Fibroblast of skin of right quadriceps (primary cell): ENCODE data around the gene LBR.
"Not testable (repeated sequence)": the region's sequence is repeated elsewhere in the genome, so short reads cannot be mapped to it uniquely, and the experiment has no call there.

Source experiments
- DNase-seq: peaks from one replicate; pipeline ENCODE4 v3.0.0-alpha.2; 2013

LBR gene

GRCh38 chr1:225418059-225418458 is 9.8 kb downstream of the LBR start:
- DNase-seq = no peak

- DNase-seq = no peak
These were observed 11.7 kb downstream of the LBR start for GRCh38 chr1:225415967-225416745.

DNA sequence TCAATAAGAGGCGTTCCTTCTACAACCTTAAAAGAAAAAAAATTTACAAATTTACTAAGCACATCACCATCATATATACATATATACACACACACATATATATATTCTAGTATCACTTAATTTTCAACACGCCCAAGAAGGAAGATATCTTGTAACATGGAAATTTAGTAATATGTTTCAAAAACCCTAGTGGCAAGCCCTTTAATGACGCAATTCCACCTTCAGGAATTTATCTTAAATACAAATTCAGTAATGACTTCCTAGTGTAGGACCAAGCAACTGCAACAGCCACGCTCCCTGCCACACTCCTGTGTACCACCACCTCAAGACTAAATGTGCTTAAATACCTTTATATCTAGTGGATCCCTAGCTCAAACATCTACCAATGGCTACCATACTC is 12.5 kb downstream of the LBR start:
- DNase-seq = no peak

- no peak for DNase-seq
These were observed 14.0 kb downstream of the LBR start for GRCh38 chr1:225413708-225414375.

GRCh38 chr1:225412803-225413351 is 15.0 kb downstream of the LBR start:
- DNase-seq = no peak

DNA sequence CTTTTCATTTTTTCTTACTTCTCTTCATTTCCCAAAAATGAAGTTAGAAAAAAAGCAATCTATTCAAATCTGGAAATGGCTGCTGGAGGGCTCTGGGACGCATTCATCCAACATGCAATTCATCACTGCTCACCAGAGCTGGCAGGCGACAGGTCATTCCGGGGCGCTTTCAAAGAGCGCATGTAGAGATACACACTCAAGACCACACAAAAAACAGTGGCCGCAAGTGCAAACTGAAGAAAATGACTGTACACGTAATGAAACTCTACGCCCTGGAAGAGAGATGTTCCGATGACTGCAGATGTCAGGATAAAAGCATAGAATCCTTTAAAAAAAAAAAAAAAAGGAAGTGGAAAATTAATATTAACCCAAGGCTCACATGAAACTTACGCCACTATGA is 15.5 kb downstream of the LBR start:
- DNase-seq = no peak

DNA sequence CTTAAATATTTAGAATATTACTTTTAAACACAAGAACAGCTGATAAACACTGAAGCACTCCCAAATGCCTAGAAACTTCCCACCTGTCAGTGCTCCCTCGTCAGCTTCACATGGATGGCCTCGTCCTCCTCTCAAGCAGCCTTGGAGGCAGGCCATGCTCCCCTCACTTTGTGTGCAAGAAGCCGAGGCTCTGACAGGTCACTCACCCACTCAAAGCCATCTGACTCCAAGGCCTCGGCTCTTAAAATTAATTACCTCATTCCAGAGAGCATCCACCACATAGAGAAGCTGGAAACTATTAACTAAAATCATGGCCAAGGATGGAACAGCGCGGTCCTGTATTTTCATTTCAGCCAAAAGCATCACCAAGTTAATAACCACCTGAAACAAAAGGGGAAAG is 17.8 kb downstream of the LBR start:
- DNase-seq = no peak

DNA sequence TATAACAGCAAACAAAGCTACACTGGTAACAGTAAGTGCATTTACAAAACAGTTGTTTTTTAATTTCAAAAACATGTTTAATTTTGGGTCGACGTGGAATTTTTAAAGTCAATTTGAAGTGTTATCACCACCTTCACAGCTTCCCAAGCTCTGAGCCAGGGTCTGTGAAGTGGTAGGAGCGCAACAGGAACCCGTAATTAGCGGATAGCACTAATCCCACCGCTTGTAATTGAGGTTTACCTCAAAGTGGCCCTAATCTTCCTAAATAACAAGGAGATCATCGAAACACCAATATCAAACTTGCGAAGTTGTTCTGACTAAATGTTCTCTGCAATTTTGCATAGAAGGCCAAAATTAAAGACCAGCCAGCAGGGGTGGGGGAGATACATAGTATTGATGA is 18.8 kb downstream of the LBR start:
- no peak for DNase-seq

GRCh38 chr1:225408249-225408648 is 19.6 kb downstream of the LBR start:
- no peak for DNase-seq

GRCh38 chr1:225407755-225408154 is 20.1 kb downstream of the LBR start:
- DNase-seq = no peak

- no peak for DNase-seq
These were observed 20.7 kb downstream of the LBR start for GRCh38 chr1:225406976-225407725.

- no peak for DNase-seq
These were observed 26.9 kb downstream of the LBR start for GRCh38 chr1:225400968-225401367.

- no peak for DNase-seq
These were observed 31.5 kb downstream of the LBR start for GRCh38 chr1:225396357-225396756.

DNA sequence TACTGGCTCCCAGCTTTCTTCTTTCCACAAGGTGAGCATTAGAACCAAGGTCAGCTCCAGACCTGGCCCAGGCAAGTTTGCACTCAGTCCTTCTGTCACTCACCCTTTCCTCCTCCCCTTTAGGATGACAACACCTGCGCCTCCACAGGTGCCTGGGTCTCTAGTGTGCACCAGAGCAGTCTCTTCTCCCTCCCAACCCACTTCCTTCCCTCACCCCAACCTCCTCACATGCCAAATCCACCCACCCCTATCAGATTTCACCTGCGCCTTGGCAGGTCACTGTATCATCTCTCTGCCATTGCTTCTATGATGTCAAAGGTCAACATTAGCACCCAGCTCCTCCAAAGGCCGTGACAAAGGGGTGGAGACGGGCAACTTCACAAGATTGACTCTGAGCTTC is 38.0 kb downstream of the LBR start:
- DNase-seq = no peak

GRCh38 chr1:225388372-225388771 is 39.5 kb downstream of the LBR start:
- peak; percentile 48 for DNase-seq

DNA sequence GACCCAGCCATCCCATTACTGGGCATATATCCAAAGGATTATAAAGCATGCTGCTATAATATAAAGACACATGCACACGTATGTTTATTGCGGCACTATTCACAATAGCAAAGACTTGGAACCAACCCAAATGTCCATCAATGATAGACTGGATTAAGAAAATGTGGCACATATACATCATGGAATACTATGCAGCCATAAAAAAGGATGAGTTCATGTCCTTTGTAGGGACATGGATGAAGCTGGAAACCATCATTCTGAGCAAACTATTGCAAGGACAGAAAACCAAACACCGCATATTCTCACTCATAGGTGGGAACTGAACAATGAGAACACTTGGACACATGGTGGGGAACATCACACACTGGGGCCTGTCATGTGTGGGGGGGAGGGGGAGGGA is 41.0 kb downstream of the LBR start:
- not testable (repeated sequence) for DNase-seq

DNA sequence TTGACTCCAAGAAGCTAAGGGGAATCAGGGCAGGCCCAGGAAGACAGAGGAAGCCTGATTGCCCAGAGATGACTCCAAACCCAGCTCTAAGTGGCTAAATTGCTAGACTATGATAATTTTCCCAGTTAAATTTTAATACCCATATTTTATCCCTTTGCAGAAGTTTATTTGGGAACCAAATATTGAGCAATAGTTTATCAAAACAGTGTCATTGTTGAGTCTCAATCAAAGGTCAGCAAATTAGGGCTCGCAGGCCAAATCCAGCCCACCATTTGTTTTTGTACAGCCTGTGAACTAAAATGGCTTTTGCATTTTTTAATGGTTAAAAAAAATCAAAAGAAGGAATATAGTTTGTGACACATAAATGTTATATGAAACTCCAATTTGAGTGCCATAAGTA is 47.1 kb downstream of the LBR start:
- no peak for DNase-seq

DNA sequence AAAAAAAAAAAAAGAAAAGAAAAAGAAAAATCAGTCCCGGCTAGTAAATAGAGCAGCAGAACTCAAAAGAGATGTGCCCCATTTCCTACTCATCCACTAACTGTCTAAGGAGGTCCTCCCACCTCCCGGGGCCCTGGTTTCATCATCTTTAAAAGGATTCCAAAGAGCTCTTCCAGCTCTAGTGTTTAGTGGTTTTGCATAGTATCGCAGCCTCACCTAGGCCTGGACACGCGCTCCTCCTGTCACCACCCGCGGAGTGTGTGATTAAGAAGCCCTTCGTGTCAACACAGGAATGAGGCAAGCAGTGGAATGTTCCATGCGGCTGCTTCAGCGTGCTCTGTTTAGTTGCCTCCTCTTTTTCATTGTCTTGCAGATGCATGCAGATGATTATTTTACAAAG is 49.0 kb downstream of the LBR start:
- DNase-seq = peak; percentile 91

GRCh38 chr1:225374996-225375395 is 52.8 kb downstream of the LBR start:
- no peak for DNase-seq

DNA sequence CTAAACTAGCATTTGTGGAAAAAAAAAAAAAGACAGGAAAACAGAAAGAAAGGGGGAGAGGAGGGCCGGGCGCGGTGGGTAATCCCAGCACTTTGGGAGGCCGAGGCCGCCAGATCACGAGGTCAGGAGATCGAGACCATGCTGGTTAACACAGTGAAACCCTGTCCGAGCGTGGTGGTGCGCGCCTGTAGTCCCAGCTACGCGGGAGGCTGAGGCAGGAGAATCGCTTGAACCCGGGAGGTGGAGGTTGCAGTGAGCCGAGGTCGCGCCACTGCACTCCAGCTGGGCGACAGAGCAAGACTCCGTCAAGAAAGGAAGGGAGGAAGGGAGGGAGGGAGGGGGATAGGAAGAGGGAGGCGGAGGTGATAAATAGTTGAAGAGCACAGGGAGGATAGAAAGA is 54.7 kb downstream of the LBR start:
- no peak for DNase-seq

- DNase-seq = no peak
These were observed 56.4 kb downstream of the LBR start for GRCh38 chr1:225371366-225372010.

- DNase-seq = no peak
These were observed 59.7 kb downstream of the LBR start for GRCh38 chr1:225368036-225368552.

GRCh38 chr1:225366552-225366951 is 61.3 kb downstream of the LBR start:
- DNase-seq = no peak
